ENCODE measurements around the gene PITPNC1. TPM values are rescaled to one million over a fixed set of nuclear protein-coding genes. Genes with fewer than 3 reads are reported as not detected.
A peak's percentile ranks its signal among the peaks of the same experiment; 100 is the strongest.

PITPNC1 gene
- total RNA-seq, 4 donors from 2014 or later, result 14.1 to 35.5 (median 31.8) TPM

DNA sequence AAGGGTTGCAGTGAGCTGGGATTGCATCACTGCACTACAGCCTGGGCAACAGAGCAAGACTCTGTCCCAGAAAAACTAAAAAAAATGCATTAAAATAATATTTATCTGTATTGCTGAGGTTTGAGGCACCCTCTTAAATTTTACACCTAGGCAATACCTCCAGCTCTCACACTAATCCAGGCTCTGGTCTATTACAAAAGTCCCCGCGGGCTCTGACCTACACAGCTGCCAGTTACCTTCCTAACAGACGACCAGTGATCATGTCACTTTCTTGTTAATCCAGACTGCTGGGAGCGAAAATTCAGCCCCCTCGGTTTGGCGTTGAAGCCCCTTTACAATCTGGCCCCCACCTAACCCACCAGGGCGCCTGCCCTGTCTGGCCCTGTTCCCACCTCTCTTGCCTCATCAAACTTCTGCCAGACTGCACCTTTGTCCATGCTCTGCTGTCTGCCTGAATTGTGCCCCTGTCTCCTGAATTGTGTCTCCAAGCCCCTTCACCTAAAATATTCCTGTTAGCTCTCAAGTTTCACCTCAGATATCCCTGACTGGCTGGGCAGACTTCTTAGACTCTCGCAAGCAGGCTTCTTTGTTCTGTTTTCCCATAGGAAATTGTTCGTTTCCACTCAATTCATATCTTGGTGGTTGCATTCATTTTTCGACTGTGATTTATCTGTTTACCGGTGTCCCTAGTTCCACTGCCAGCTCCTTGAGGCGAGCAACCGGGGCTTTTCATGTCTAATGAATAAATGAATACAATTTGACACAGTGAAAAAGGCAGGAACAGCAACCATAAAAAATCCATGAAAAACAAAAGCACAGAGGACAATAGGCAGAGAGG is 65.9 kb downstream of the PITPNC1 start:
- WGBS, result 57% methylated on average over 13 of the region's 13 CpGs
- Histone ChIP-seq H3K9me3 (no peaks in the 10 kb centered on the region), H3K27ac (replicated peaks in 1 of 4) (peak overlapping the region; percentile 22 to 61 (median 44)), H3K27me3 (no peaks in the 10 kb centered on the region), H3K4me3 (no peak overlapping the region), H3K36me3 (no peaks in the 10 kb centered on the region), H3K4me1 (peaks cover 9 to 54% (median 42%) of the 10 kb centered on the region in 4 donors)
- no peak for DNase-seq (ENCODE audit: extremely low spot score)
- TF ChIP-seq POLR2AphosphoS5 (IDR thresholded peaks at IDR 0.05), result no peak
- intact Hi-C loops (cut with DNase I), result no loop called here

- H3K9me3 ChIP-seq, result no peaks in the 10 kb centered on the region
- H3K27me3 ChIP-seq, result no peaks in the 10 kb centered on the region
- peak overlapping the region; percentile 23 to 61 (median 44) for H3K27ac ChIP-seq (replicated peaks in 1 of 4)
- H3K4me1 ChIP-seq, result peaks cover 9 to 54% (median 42%) of the 10 kb centered on the region in 4 donors
- no peak for DNase-seq (ENCODE audit: extremely low spot score)
- TF ChIP-seq, protein P1, sequence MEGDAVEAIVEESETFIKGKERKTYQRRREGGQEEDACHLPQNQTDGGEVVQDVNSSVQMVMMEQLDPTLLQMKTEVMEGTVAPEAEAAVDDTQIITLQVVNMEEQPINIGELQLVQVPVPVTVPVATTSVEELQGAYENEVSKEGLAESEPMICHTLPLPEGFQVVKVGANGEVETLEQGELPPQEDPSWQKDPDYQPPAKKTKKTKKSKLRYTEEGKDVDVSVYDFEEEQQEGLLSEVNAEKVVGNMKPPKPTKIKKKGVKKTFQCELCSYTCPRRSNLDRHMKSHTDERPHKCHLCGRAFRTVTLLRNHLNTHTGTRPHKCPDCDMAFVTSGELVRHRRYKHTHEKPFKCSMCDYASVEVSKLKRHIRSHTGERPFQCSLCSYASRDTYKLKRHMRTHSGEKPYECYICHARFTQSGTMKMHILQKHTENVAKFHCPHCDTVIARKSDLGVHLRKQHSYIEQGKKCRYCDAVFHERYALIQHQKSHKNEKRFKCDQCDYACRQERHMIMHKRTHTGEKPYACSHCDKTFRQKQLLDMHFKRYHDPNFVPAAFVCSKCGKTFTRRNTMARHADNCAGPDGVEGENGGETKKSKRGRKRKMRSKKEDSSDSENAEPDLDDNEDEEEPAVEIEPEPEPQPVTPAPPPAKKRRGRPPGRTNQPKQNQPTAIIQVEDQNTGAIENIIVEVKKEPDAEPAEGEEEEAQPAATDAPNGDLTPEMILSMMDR (IDR thresholded peaks at IDR 0.05), result no peak
- TF ChIP-seq POLR2AphosphoS5 (IDR thresholded peaks at IDR 0.05) (peak; percentile 20 to 21), EP300 (IDR thresholded peaks at IDR 0.05) (no peak), POLR2A (IDR thresholded peaks at IDR 0.05; ENCODE audit: low read depth) (no peak)
- intact Hi-C loops (cut with DNase I), result no loop called here
- H3K4me3 ChIP-seq, result no peak overlapping the region
- WGBS, result 54% methylated on average over 6 of the region's 6 CpGs
- no peaks in the 10 kb centered on the region for H3K36me3 ChIP-seq
Measured at GRCh38 chr17:67443931-67444595, 67.0 kb downstream of the PITPNC1 start.

DNA sequence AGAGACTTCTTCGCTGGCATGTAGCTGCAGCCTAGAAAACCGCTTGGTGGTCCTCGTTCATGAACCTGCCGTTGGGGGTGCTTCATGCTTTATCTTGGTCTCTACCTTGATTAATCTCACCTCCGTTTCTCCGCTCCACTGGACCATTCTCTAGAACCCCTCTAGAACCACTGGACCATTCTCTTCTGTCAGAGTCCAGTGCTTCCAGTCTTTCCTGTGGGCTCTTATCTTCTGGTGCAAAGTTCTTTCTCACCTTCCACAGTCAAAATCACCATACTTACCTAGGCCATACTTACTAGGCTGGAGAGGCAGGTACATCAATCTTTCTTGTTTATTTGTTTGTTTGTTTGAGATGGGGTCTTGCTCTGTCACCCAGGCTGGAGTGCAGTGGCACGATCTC is 71.4 kb downstream of the PITPNC1 start:
- no peaks in the 10 kb centered on the region for H3K36me3 ChIP-seq
- DNase-seq (ENCODE audit: extremely low spot score), result no peak
- peaks cover 0 to 20% (median 13%) of the 10 kb centered on the region in 4 donors for H3K4me1 ChIP-seq
- H3K4me3 ChIP-seq, result no peak overlapping the region
- H3K9me3 ChIP-seq, result no peaks in the 10 kb centered on the region
- no peak for TF ChIP-seq EP300 (IDR thresholded peaks at IDR 0.05)
- TF ChIP-seq POLR2A (IDR thresholded peaks at IDR 0.05; ENCODE audit: low read depth), result no peak
- TF ChIP-seq POLR2AphosphoS5 (IDR thresholded peaks at IDR 0.05), result no peak
- TF ChIP-seq, protein P1 (IDR thresholded peaks at IDR 0.05), result no peak
- H3K27me3 ChIP-seq, result no peaks in the 10 kb centered on the region
- no peak overlapping the region for H3K27ac ChIP-seq (replicated peaks in 1 of 4)
- intact Hi-C loops (cut with DNase I), result no loop called here
- 99% methylated on average over 7 of the region's 7 CpGs for WGBS

- TF ChIP-seq POLR2AphosphoS5 (IDR thresholded peaks at IDR 0.05), result no peak
- TF ChIP-seq, protein P1 (IDR thresholded peaks at IDR 0.05), result no peak
- no peak for TF ChIP-seq EP300 (IDR thresholded peaks at IDR 0.05)
- TF ChIP-seq POLR2A (IDR thresholded peaks at IDR 0.05; ENCODE audit: low read depth), result no peak
- 81% methylated on average over 6 of the region's 6 CpGs for WGBS
Measured at GRCh38 chr17:67449065-67449464, 72.0 kb downstream of the PITPNC1 start.

More at GRCh38 chr17:67449065-67449464, 72.0 kb downstream of the PITPNC1 start:
- no peak overlapping the region for H3K4me3 ChIP-seq
- no peaks in the 10 kb centered on the region for H3K36me3 ChIP-seq
- peaks cover 0 to 14% (median 7%) of the 10 kb centered on the region in 4 donors for H3K4me1 ChIP-seq
- intact Hi-C loops (cut with DNase I), result no loop called here
- H3K27me3 ChIP-seq, result no peaks in the 10 kb centered on the region
- H3K9me3 ChIP-seq, result no peaks in the 10 kb centered on the region
- H3K27ac ChIP-seq (replicated peaks in 1 of 4), result no peak overlapping the region
- DNase-seq (ENCODE audit: extremely low spot score), result no peak

Data from esophagus muscularis mucosa (tissue), 4 donors.